ENCODE results near the gene PTCH1.

The PTCH1 gene

GRCh38 chr9:95479330-95479729, 37.4 kb downstream of the PTCH1 start:
- no peak for DNase-seq (ENCODE audit: low read depth, low spot score)
- no peak overlapping the region for H3K4me3 ChIP-seq (ENCODE audit: low read length)

DNA sequence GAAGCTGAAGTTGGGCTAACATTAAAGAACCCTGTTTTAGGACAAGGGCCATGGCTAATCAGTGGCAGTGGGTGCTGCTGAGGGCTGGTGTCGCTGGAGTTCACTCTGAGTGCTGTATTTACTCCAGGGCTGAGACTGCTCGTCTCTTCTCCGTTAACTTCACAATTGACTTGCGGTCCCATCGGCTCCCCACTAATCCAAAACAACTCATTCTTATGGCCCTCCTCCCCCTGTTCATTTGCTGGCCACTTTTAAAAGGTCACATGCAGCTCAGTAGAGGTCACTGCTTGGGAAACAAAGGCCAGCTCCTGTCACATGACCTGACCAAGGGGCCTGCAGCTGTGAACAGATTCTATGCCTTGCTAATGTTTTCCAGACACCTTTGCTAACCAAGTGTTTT, 38.4 kb downstream of the PTCH1 start:
- no peak for DNase-seq (ENCODE audit: low read depth, low spot score)
- no peak overlapping the region for H3K4me3 ChIP-seq (ENCODE audit: low read length)

- DNase-seq (ENCODE audit: low read depth, low spot score), result no peak
- no peak overlapping the region for H3K4me3 ChIP-seq (ENCODE audit: low read length)
Measured at GRCh38 chr9:95477885-95478284, 38.9 kb downstream of the PTCH1 start.

DNA sequence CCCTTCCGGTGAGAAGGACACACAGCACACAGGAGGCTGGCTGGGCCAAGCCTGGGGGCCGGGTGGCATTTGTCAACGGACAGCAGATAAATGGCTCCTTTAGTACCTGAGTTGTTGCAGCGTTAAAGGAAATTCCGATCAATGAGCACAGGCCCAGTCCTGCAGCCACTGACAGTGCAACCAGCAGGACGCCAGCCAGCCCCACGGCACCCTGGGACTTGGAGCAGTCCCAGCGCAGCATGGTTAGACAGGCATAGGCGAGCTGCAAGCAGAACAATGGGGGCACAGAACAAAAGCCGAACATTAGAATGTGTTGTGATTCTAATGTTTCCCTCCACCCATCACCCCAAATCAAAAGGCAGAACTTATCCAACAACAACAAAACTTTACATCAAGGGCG, 39.3 kb downstream of the PTCH1 start:
- no peak overlapping the region for H3K4me3 ChIP-seq (ENCODE audit: low read length)
- no peak for DNase-seq (ENCODE audit: low read depth, low spot score)

GRCh38 chr9:95468791-95469190, 48.0 kb downstream of the PTCH1 start:
- DNase-seq (ENCODE audit: low read depth, low spot score), result no peak
- H3K4me3 ChIP-seq (ENCODE audit: low read length), result no peak overlapping the region

DNA sequence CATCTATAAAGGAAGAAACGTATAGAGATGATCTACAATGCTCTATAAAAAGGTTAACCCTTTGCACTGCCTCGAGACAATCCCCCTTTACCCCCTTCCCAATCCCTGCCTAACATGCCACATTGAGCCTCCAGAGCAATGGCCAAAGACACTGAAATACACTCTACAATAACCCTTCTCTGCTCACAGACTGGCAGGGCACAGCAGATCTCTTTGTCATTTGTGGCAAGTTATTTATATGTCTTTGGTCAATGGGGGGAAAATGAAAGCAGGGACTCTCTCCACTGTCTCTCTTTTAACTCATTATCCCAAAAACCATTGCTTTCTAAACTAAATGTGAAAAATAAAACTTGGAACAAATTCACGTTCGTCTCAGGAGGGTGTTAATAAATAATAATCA, 51.7 kb downstream of the PTCH1 start:
- no peak for DNase-seq (ENCODE audit: low read depth, low spot score)
- no peak overlapping the region for H3K4me3 ChIP-seq (ENCODE audit: low read length)

DNA sequence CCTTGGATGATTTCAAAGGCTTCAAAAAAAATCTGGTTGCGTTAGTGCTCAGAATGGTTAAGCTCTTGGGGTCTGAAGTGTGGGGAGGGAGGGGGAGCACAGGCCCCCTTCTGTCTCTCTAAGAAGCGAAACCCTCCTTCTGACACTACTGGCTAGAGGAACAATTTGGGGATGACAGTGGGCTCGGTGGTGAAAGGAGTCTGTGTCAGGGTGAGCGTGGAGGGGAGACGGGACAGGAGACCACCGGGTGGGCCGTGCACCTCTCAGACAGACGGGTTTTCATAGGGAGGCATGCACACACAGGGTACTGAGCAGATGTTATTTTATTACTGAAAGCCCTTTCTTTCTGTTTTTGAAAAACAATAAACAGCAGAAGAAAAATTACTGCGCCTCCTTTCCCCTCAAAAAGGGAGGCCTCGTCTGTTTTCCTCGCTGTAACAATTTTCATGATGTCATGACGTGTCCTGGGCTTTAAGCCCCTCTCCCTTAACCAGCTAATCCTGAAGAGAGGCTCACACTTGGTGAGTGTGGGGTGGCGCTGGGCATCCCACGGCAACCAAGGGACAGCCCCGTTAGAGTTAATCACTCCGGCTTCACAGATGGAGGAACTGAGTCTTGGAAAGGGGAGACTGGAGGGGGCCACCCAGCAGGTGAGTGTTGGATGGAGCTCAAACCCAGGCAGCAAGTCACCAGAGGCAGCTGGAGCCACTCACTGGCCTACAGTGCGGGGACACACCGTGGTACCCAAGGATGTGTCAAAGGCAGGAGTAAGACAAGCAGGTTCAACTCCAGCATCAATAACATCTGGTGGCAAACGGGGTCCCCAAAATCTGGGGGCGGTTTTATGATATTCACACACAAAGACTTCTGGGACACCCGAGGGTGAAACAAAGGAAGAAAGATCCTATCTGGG, 53.4 kb downstream of the PTCH1 start:
- no peak for DNase-seq (ENCODE audit: low read depth, low spot score)
- H3K4me3 ChIP-seq (ENCODE audit: low read length), result peak overlapping the region; percentile 36

DNA sequence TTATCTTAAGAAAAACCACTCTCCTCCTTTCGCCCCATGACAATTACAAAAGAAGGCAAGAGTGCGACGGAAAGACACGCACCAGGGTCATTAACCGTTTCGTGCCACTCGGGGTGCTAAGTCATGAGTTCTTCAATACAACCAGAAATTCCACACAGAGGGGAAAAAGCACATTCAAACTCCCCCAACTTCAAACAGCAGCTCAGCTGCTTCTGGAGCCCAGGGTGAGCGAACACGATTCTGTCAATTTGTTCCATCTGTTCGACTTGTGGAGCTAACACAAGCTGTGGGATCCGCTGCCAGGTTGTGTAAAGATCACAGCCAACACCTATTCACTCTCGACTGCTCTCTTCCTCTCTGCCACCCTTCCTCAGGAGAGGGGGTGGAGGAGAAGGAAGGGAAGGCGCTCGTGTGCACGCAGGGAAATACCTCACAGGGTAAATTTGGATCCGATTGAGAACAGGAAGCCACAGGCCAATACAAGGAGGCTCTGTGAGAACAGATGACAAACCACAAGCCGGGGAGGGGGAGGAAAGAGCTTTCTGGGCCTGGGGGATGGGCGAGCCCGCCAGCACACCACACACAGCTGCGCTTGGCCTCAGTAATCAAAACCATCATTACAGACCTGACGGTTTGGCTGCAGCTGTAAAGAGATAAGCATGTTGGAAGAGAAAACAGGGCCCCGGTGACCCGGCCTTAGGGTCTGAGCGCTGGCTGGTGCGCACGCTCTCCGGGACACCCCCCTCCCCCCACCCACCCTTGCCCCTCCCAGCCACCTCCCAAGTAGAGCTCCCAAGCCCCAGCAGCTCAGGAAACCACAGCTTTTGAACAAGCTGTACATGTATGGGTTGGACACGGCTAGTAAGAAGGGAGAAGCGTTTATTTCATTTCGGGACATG, 54.3 kb downstream of the PTCH1 start:
- peak overlapping the region; percentile 36 for H3K4me3 ChIP-seq (ENCODE audit: low read length)
- DNase-seq (ENCODE audit: low read depth, low spot score), result peak; percentile 98

DNA sequence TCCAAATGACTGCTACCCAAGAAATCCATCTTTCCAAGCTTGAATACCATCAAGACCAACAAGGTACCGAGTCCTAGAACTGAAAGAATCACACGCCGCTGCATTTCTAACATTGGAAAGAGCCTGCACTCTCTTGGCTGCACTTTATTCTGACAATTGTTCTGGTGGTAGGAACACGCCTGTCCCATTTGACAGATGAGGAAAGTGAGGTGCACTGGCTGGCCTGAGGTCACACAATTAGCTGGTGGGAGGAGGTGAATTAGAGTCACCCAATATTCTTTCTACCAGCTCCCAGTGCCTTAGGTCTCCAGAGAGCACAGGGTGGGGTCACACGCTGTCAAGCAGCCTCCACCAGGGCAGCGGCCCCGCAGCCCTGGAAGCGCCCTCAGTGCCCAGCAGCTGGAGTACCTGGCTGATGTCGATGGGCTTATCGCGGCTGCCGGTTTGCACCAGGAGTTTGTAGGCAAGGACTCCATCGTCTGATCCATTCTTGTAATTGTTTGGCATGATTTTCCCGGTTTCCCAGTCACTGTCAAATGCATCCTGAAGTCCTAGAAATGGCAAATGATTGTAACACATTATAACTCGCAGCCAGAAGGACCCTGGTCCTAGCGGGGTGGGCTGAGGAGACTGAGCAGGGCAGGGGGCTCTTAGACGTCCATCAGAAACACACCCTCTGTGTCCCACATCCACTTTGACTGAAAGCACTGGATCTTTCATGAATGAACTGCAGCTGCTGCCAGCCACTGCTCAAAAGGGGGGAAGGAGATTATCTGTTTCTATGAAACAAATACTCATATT, 55.1 kb downstream of the PTCH1 start:
- H3K4me3 ChIP-seq (ENCODE audit: low read length), result peak overlapping the region; percentile 36
- DNase-seq (ENCODE audit: low read depth, low spot score), result no peak

- DNase-seq (ENCODE audit: low read depth, low spot score), result no peak
- H3K4me3 ChIP-seq (ENCODE audit: low read length), result no peak overlapping the region
Measured at GRCh38 chr9:95460518-95461164, 56.1 kb downstream of the PTCH1 start.

DNA sequence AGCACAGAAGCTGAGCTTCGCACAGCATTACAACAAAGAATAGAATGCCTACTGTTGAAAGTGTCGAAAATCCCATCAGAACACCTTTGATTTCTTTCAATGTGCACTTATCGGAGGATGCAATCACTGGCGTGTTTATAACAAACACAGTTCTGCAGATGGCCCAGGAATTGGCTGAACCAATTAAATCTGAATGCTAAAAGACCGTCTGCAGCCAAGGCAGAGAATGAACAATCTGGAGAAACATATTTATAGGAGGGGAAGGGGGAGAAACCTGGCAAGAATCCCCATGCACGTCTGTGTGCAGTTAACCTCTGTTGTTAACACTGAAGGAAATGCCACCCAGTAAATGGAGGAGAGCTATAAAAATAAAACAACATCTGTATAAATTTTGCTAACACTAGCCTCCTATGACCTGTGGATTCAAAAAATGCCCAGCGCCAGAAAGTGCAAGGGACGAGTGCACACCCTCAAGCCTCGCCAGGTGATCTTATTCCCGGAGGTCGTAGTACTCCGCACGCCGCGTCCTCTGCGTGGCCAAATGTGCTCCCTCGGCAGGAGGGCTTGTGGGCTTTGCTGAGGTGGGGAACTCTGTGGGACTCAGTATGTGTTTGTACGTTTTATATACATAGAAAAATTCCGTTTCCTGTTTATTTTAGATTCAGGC, 56.8 kb downstream of the PTCH1 start:
- H3K4me3 ChIP-seq (ENCODE audit: low read length), result no peak overlapping the region
- DNase-seq (ENCODE audit: low read depth, low spot score), result no peak

- no peak overlapping the region for H3K4me3 ChIP-seq (ENCODE audit: low read length)
- DNase-seq (ENCODE audit: low read depth, low spot score), result no peak
Measured at GRCh38 chr9:95459178-95459577, 57.6 kb downstream of the PTCH1 start.

DNA sequence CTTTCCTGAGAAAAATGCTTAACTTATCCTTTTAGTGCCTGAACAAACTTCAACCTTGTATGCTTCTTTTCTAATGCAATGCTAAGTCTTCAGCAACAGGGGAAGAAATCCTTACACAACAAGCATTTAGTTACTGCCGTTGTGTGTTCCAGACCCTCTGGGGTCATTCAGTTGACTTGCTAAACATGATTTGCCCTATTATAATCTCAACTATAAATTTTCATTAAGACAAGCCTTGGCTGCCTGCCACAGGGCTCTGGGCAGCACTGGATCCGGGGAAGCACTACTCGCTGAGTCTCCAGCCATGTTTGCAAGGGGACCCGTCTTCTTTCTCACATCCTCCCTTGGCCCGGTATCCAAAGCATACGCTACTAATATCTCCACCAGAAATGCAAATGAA, 58.1 kb downstream of the PTCH1 start:
- DNase-seq (ENCODE audit: low read depth, low spot score), result no peak

DNA sequence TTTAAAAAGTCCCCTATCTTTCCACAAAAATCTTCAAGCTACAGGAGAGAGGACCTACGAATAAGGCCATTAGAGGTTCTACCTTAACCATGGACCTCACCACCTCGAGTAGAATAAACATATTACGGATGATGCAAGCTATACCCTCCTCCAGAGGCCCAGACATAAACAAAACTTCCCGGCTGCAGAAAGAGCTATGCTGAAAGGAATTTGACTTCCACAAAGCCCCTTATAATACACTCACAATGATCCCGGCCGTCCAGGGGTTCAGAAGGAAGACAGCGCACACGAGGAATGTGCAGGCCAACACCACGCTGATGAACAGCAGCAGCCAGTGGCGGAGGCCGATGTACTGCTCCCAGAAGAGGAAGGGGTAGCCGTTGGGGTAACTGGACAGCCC, 59.0 kb downstream of the PTCH1 start:
- no peak overlapping the region for H3K4me3 ChIP-seq (ENCODE audit: low read length)
- DNase-seq (ENCODE audit: low read depth, low spot score), result no peak

More for the DNA sequence above, 58.1 kb downstream of the PTCH1 start:
- H3K4me3 ChIP-seq (ENCODE audit: low read length), result no peak overlapping the region

DNA sequence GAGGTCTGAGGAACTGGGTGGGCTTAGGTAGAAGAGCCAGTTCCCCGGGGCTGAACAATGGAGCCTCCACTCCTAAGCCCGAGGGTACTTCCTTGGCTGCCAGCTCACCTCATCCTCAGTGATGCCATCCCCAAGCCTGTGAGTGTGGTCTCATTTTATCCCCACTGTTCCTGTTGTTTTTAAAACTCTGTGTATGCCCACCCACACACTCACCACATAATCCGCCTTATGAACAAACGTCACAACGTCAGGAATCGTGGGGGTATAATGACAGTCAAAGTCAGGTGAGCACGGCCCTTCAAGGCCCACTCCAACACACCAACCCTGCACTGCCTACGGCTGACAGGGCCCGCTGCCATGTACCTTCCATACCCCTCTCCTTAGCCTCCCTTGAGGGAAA, 61.1 kb downstream of the PTCH1 start:
- no peak for DNase-seq (ENCODE audit: low read depth, low spot score)
- no peak overlapping the region for H3K4me3 ChIP-seq (ENCODE audit: low read length)

GRCh38 chr9:95452176-95452575, 64.6 kb downstream of the PTCH1 start:
- no peak for DNase-seq (ENCODE audit: low read depth, low spot score)
- no peak overlapping the region for H3K4me3 ChIP-seq (ENCODE audit: low read length)

DNA sequence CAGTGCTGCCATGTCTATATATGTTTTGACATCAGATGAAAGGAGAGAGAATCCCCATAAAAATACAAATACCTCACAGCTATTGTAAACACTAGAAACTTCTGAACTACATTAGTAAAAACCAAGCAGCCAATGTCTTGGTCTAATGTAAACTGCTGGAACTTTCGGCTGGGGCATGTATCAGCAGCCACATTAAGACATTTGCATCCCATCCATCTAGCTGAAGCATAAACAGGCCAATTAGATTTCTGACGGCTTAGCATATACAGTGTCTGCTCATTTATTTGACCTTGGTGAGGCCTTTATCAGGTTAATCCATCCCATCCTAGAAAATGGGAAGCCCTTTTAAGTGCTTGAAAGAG, 65.7 kb downstream of the PTCH1 start:
- no peak overlapping the region for H3K4me3 ChIP-seq (ENCODE audit: low read length)
- no peak for DNase-seq (ENCODE audit: low read depth, low spot score)

Measured in Jurkat, Clone E6-1 (cell line).